GM15510 (cell line): ENCODE measurements around the gene SLC46A2.

ENCODE experiments used
- POLR2A ChIP-seq: IDR thresholded peaks from 3 replicates; pipeline ENCODE4 v1.6.1; 2011; ENCODE audit warnings: borderline replicate concordance; ENCODE audit not compliant: insufficient read length; ENCODE audit errors: extremely low read depth

Gene SLC46A2

GRCh38 chr9:112898872-112899311 is 8.2 kb upstream of the SLC46A2 start:
- no peak for TF ChIP-seq POLR2A

GRCh38 chr9:112896131-112896530 is 5.5 kb upstream of the SLC46A2 start:
- TF ChIP-seq POLR2A: no peak

- TF ChIP-seq POLR2A: no peak
Measured at GRCh38 chr9:112894699-112895098, 4.0 kb upstream of the SLC46A2 start.

GRCh38 chr9:112894041-112894440 is 3.4 kb upstream of the SLC46A2 start:
- no peak for TF ChIP-seq POLR2A

GRCh38 chr9:112892981-112893380 is 2.3 kb upstream of the SLC46A2 start:
- TF ChIP-seq POLR2A: no peak

GRCh38 chr9:112891521-112891920 is 845 bp upstream of the SLC46A2 start:
- no peak for TF ChIP-seq POLR2A

GRCh38 chr9:112887381-112887780 is 3.3 kb downstream of the SLC46A2 start:
- TF ChIP-seq POLR2A: no peak

- TF ChIP-seq POLR2A: no peak
Measured at GRCh38 chr9:112886351-112886750, 4.3 kb downstream of the SLC46A2 start.

GRCh38 chr9:112885324-112885723 is 5.4 kb downstream of the SLC46A2 start:
- TF ChIP-seq POLR2A: no peak

- no peak for TF ChIP-seq POLR2A
Measured at GRCh38 chr9:112884721-112885120, 6.0 kb downstream of the SLC46A2 start.

- no peak for TF ChIP-seq POLR2A
Measured at GRCh38 chr9:112884101-112884500, 6.6 kb downstream of the SLC46A2 start.

GRCh38 chr9:112881331-112881730 is 9.3 kb downstream of the SLC46A2 start:
- no peak for TF ChIP-seq POLR2A

GRCh38 chr9:112880650-112881049 is 10.0 kb downstream of the SLC46A2 start:
- TF ChIP-seq POLR2A: no peak

- TF ChIP-seq POLR2A: no peak
Measured at GRCh38 chr9:112878752-112879151, 11.9 kb downstream of the SLC46A2 start.

GRCh38 chr9:112873773-112874405 is 16.8 kb downstream of the SLC46A2 start:
- TF ChIP-seq POLR2A: no peak

GRCh38 chr9:112872019-112872418 is 18.7 kb downstream of the SLC46A2 start:
- TF ChIP-seq POLR2A: no peak

- TF ChIP-seq POLR2A: no peak
Measured at GRCh38 chr9:112870556-112870955, 20.1 kb downstream of the SLC46A2 start.

- TF ChIP-seq POLR2A: no peak
Measured at GRCh38 chr9:112869917-112870316, 20.8 kb downstream of the SLC46A2 start.

GRCh38 chr9:112869041-112869529 is 21.6 kb downstream of the SLC46A2 start:
- no peak for TF ChIP-seq POLR2A
